NCI-H1694 treated with DMSO at 0.1 percent for 48 hours (cell line): ENCODE measurements around the gene KDM3B.
"Not testable (repeated sequence)": the region's sequence is repeated elsewhere in the genome, so short reads cannot be mapped to it uniquely, and the experiment has no call there.

Experiments
- DNase-seq: peaks from one replicate; lab custom pipeline; 2025; lab: John Stamatoyannopoulos, UW

The KDM3B gene

GRCh38 chr5:138466125-138466899 lies 113.8 kb downstream of the KDM3B start:
- no peak for DNase-seq

DNA sequence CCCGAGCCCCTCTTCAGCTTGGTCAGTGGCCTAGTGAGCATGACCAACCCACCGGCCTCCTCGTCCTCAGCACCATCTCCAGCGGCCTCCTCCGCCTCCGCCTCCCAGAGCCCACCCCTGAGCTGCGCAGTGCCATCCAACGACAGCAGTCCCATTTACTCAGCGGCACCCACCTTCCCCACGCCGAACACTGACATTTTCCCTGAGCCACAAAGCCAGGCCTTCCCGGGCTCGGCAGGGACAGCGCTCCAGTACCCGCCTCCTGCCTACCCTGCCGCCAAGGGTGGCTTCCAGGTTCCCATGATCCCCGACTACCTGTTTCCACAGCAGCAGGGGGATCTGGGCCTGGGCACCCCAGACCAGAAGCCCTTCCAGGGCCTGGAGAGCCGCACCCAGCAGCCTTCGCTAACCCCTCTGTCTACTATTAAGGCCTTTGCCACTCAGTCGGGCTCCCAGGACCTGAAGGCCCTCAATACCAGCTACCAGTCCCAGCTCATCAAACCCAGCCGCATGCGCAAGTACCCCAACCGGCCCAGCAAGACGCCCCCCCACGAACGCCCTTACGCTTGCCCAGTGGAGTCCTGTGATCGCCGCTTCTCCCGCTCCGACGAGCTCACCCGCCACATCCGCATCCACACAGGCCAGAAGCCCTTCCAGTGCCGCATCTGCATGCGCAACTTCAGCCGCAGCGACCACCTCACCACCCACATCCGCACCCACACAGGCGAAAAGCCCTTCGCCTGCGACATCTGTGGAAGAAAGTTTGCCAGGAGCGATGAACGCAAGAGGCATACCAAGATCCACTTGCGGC lies 114.6 kb downstream of the KDM3B start:
- DNase-seq = no peak

- no peak for DNase-seq
These were observed 115.2 kb downstream of the KDM3B start for GRCh38 chr5:138467711-138468132.

- no peak for DNase-seq
These were observed 115.9 kb downstream of the KDM3B start for GRCh38 chr5:138468133-138468965.

GRCh38 chr5:138468966-138469539 lies 116.6 kb downstream of the KDM3B start:
- DNase-seq = no peak

- no peak for DNase-seq
These were observed 117.2 kb downstream of the KDM3B start for GRCh38 chr5:138469540-138470321.

GRCh38 chr5:138470322-138471051 lies 118.0 kb downstream of the KDM3B start:
- no peak for DNase-seq

DNA sequence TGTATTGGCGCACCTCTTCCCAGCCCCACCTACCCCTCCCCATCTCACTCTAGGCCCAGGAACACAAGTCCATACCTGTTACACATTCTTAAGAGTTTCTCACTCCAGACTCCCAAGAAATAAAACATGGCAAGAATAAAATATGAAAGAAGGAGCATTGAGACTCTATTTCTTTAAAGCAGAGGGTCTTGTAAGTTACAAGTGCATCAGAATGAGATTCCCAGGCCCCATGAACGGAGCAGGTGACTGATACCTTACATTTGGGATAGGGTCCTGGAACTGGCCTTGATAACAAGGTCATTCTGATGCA lies 118.5 kb downstream of the KDM3B start:
- DNase-seq = no peak

DNA sequence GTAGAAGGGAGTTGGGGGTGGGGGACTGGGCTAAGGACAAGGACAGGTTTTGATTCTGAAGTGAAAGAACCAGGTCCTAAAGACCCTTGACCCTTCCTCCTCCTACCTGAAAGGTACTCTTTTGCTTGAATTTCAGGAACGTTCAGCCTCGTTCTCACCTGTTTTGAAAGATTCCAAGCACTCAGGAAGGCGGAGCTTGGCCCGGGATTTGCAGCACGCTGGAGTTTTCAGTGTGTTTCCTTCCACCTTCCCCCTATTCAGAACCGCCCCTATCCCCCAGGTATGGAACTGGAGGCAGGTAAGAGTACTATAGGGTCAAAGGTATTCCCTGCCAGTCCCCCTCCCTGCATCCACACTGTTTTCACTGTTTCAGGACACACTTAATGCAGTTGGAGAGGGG lies 119.9 kb downstream of the KDM3B start:
- DNase-seq = no peak

- DNase-seq = not testable (repeated sequence)
These were observed 120.7 kb downstream of the KDM3B start for GRCh38 chr5:138473151-138473550.

DNA sequence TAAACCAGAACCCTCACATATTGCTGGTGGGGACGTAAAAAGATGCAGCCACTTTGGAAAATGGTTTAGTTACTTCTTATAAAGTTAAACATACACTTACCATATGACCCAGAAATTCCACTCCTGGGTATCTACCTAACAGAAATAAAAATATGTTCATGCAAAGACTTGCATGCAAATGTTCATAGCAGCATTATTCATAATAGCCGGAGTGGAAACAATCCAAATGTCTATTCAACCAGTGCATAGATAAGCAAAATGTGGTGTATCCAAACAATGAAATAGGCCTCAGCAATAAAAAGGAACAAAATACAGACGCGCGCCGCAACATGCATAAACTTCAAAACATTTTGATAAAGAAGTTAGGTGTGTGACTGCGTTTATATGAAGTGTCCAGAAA lies 124.4 kb downstream of the KDM3B start:
- DNase-seq = no peak

DNA sequence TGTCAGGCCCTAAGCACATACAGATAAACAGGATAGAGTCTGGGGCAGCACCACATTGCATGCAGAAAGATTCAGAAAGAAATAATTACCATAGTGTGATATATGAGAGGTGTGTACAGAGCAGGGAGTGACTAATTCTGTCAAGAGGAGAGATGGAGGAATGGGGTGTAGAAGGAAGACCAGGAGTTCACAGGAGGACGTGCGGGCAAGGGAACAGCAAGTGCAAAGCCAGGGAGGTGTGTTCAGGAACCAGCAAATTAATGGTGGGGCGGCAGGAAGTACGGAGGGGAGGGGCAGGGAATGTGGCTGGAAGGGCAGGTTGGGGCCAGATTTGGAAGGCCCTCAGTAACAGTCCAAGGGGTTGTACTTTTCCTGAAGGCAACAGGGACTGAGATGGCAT lies 130.2 kb downstream of the KDM3B start:
- no peak for DNase-seq
